ENCODE measurements around the gene SPAG16.

The SPAG16 gene

GRCh38 chr2:214389334-214389733 lies 1105.1 kb downstream of the SPAG16 start:
- no peak overlapping the region for H3K27ac ChIP-seq
- no peak for TF ChIP-seq CTCF (conservative IDR thresholded peaks at IDR 0.05)

- H3K27ac ChIP-seq = no peak overlapping the region
- no peak for TF ChIP-seq CTCF (conservative IDR thresholded peaks at IDR 0.05)
Measured at GRCh38 chr2:214393796-214394195, 1109.5 kb downstream of the SPAG16 start.

GRCh38 chr2:214395040-214395439 lies 1110.8 kb downstream of the SPAG16 start:
- no peak for TF ChIP-seq CTCF (conservative IDR thresholded peaks at IDR 0.05)
- H3K27ac ChIP-seq = peak overlapping the region; percentile 39

DNA sequence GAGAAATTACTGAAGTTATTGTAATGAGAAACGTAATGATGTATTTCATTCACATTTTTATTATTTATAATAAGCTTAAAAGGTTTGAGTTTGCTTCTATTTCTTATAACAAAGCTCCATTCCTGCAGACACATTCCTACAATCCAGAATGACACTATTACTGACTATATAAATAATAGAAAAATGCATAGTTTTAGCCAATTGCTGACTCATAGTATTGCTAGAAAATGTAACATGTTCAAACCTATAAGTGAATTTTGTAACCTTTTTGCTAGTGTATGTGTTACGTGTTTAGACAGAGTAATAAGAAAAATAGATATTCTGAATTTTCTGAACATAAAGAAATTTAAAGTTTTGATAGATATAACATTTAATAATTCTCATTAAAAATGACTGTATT lies 1117.3 kb downstream of the SPAG16 start:
- no peak for TF ChIP-seq CTCF (conservative IDR thresholded peaks at IDR 0.05)
- H3K27ac ChIP-seq = no peak overlapping the region

- H3K27ac ChIP-seq = peak overlapping the region; percentile 31; the same call in 1 of the 2 replicates
- TF ChIP-seq CTCF (conservative IDR thresholded peaks at IDR 0.05) = peak; percentile 71
Measured at GRCh38 chr2:214410128-214410775, 1126.0 kb downstream of the SPAG16 start.

- no peak; the same call in 1 of the 2 replicates for TF ChIP-seq CTCF (conservative IDR thresholded peaks at IDR 0.05)
- H3K27ac ChIP-seq = peak within 1 kb of the TSS; percentile 31; the same call in 1 of the 2 replicates
Measured at GRCh38 chr2:214410918-214411554, 1126.8 kb downstream of the SPAG16 start, which contains the start of gene VWC2L. Gene VWC2L (plus strand): TSS chr2:214411054. CDS start chr2:214414194, 3,140 bp downstream.

DNA sequence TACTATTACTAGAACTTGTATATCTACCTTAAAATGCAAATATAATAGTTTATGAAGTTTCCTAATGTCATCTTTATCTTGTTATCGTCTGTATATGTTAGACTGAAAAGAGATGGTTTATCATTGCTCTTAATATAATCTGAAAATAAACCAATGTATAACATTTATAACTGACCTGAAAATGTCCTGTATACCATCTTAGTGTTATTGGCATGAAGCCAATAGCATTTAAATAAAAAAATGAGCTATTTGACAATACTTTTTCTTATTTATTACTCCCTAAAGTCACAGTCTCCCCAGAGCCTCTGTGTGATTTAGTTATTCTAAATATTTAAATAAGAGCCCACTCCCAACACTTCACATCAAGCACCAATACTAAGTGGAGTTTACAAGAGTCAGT lies 1128.4 kb downstream of the SPAG16 start:
- no peak overlapping the region for H3K27ac ChIP-seq
- no peak for TF ChIP-seq CTCF (conservative IDR thresholded peaks at IDR 0.05)
